Neuronal stem cell (in vitro differentiated cells): Measurements from ENCODE around the gene B3GAT1.

Experiments
- DNase-seq: peaks from one replicate; pipeline ENCODE4 v3.0.0-alpha.2; 2013; ENCODE audit warnings: low spot score
- H2AFZ ChIP-seq: one replicate; pipeline ENCODE4 v1.6.1; 2013; ENCODE audit warnings: mild to moderate bottlenecking, low read length, inconsistent platforms
- H2AK5ac ChIP-seq: 2 replicates; pipeline ENCODE4 v1.6.1; 2013; ENCODE audit warnings: low read depth, mild to moderate bottlenecking, inconsistent platforms, low read length, moderate library complexity, mixed read lengths
- H2BK120ac ChIP-seq: 2 replicates; pipeline ENCODE4 v1.6.1; 2013; ENCODE audit warnings: low read depth, mild to moderate bottlenecking, inconsistent platforms, low read length, moderate library complexity, mixed read lengths
- H2BK12ac ChIP-seq: one replicate; pipeline ENCODE4 v1.6.1; 2013; ENCODE audit warnings: low read length, inconsistent platforms
- H2BK15ac ChIP-seq: 2 replicates; pipeline ENCODE4 v1.6.1; 2013; ENCODE audit warnings: mild to moderate bottlenecking, low read length, inconsistent platforms, mixed read lengths
- H2BK5ac ChIP-seq: one replicate; pipeline ENCODE4 v1.6.1; 2013; ENCODE audit warnings: inconsistent platforms, mild to moderate bottlenecking, low read length, moderate library complexity
- H3K14ac ChIP-seq: one replicate; pipeline ENCODE4 v1.6.1; 2013; ENCODE audit warnings: low read length, inconsistent platforms
- H3K18ac ChIP-seq: 2 replicates; pipeline ENCODE4 v1.6.1; 2013; ENCODE audit warnings: low read length, inconsistent platforms
- H3K23ac ChIP-seq: 2 replicates; pipeline ENCODE4 v1.6.1; 2013; ENCODE audit warnings: low read depth, mild to moderate bottlenecking, mixed read lengths, low read length, inconsistent platforms; ENCODE audit not compliant: poor library complexity
- H3K27ac ChIP-seq: replicated peaks from 3 replicates; pipeline ENCODE4 v1.5.1; 2013; ENCODE audit warnings: low read length, inconsistent platforms
- H3K27me3 ChIP-seq, 3 experiments: 2 replicates each; pipeline ENCODE4 v1.6.1; 2013; ENCODE audit warnings: low read length in 3 of 3, mild to moderate bottlenecking in 2 of 3, inconsistent platforms in 1 of 3, low read depth in 1 of 3, mixed read lengths in 1 of 3, moderate library complexity in 1 of 3; ENCODE audit not compliant: control insufficient read depth in 3 of 3, insufficient read depth in 3 of 3
- H3K36me3 ChIP-seq, 2 donors: replicated peaks in 1 of 2; 2 replicates each; pipeline ENCODE4 v1.6.1; 2013; ENCODE audit warnings: low read length in 2 of 2; ENCODE audit not compliant: control insufficient read depth in 2 of 2, insufficient read depth in 2 of 2
- H3K4ac ChIP-seq: 2 replicates; pipeline ENCODE4 v1.6.1; 2013; ENCODE audit warnings: inconsistent platforms, mild to moderate bottlenecking, low read length, moderate library complexity
- H3K4me1 ChIP-seq, 2 donors: 1 replicate in 1 of 2; 2 replicates in 1 of 2; pipeline ENCODE4 v1.6.1; 2013; ENCODE audit warnings: low read length in 2 of 2, low read depth in 1 of 2; ENCODE audit not compliant: control insufficient read depth in 2 of 2, insufficient read depth in 1 of 2
- H3K4me2 ChIP-seq: one replicate; pipeline ENCODE4 v1.6.1; 2013; ENCODE audit warnings: mild to moderate bottlenecking, low read length, inconsistent platforms; ENCODE audit not compliant: insufficient read depth, poor library complexity, severe bottlenecking
- H3K4me3 ChIP-seq, 2 donors: 2 replicates each; pipeline ENCODE4 v1.5.1; 2013; ENCODE audit warnings: low read length in 2 of 2, mild to moderate bottlenecking in 2 of 2, inconsistent platforms in 1 of 2, moderate library complexity in 1 of 2
- H3K79me1 ChIP-seq: one replicate; pipeline ENCODE4 v1.6.1; 2013; ENCODE audit warnings: low read depth, mild to moderate bottlenecking, inconsistent platforms, low read length, moderate library complexity
- H3K9ac ChIP-seq: one replicate; pipeline ENCODE4 v1.6.1; 2013; ENCODE audit warnings: mild to moderate bottlenecking, low read depth, low read length, inconsistent platforms; ENCODE audit not compliant: poor library complexity
- H3K9me3 ChIP-seq, 2 donors: replicated peaks in 1 of 2; 2 replicates each; pipeline versions ENCODE3 to v1.6.1; 2013; ENCODE audit warnings: low read length in 2 of 2, mild to moderate bottlenecking in 2 of 2, inconsistent platforms in 1 of 2, low read depth in 1 of 2, mixed read lengths in 1 of 2, moderate library complexity in 1 of 2; ENCODE audit not compliant: control insufficient read depth in 2 of 2, insufficient read depth in 1 of 2
- H4K8ac ChIP-seq: one replicate; pipeline ENCODE4 v1.6.1; 2013; ENCODE audit warnings: low read depth, mild to moderate bottlenecking, inconsistent platforms, low read length, moderate library complexity
- H4K91ac ChIP-seq: one replicate; pipeline ENCODE4 v1.6.1; 2013; ENCODE audit warnings: low read length, low read depth, mild to moderate bottlenecking, inconsistent platforms; ENCODE audit not compliant: poor library complexity
- WGBS, 2 donors: extraction: QIAGEN DNeasy Blood & Tissue Kit; methylation state at CpG; one replicate each; pipeline ENCODE4 v1.1.7; 2013; ENCODE audit warnings: missing lambda C conversion rate in 2 of 2, mixed read lengths in 1 of 2; ENCODE audit not compliant: insufficient read length in 2 of 2, insufficient replicate concordance in 1 of 2; ENCODE audit errors: extremely low coverage in 2 of 2; 5-methylcytosine and 5-hydroxymethylcytosine counted together

B3GAT1 gene

GRCh38 chr11:134413826-134414731 is 2.0 kb upstream of the B3GAT1 start:
- H2BK5ac ChIP-seq = no peak overlapping the region
- H2BK120ac ChIP-seq = no peak overlapping the region
- H3K18ac ChIP-seq = peak overlapping the region; percentile 63
- H4K8ac ChIP-seq = peak overlapping the region; percentile 55
- no peak overlapping the region for H2BK15ac ChIP-seq
- no peak for DNase-seq
- no peak overlapping the region for H3K4ac ChIP-seq
- no peak overlapping the region for H3K27ac ChIP-seq
- peak overlapping the region in 1 of 2 donors; percentile 20 for H3K4me3 ChIP-seq
- H2AFZ ChIP-seq = no peak overlapping the region
- peaks cover 31 to 44% of the 10 kb centered on the region in 2 donors for H3K4me1 ChIP-seq
- H2BK12ac ChIP-seq = no peak overlapping the region
- H3K14ac ChIP-seq = peak overlapping the region; percentile 23
- no peaks in the 10 kb centered on the region for H3K36me3 ChIP-seq
- H3K79me1 ChIP-seq = peaks cover 13% of the 10 kb centered on the region
- H2AK5ac ChIP-seq = no peak overlapping the region
- H3K4me2 ChIP-seq = peak overlapping the region; percentile 87
- H4K91ac ChIP-seq = no peak overlapping the region
- H3K9ac ChIP-seq = peak overlapping the region; percentile 14
- no peaks in the 10 kb centered on the region for H3K9me3 ChIP-seq
- H3K23ac ChIP-seq = no peak overlapping the region
- H3K27me3 ChIP-seq = no peaks in the 10 kb centered on the region
- WGBS, 2 donors = no CpG with 5 or more reads among the region's 18 CpGs

- Histone ChIP-seq H2BK120ac (no peak overlapping the region), H3K23ac (peak overlapping the region; percentile 56), H3K9me3 (no peaks in the 10 kb centered on the region), H4K8ac (no peak overlapping the region), H2BK15ac (peak overlapping the region; percentile 40), H3K18ac (peak overlapping the region; percentile 98), H3K4me2 (peak overlapping the region; percentile 87), H3K27me3 (no peaks in the 10 kb centered on the region), H3K27ac (peak overlapping the region; percentile 23), H3K4me1 (peaks cover 31 to 44% of the 10 kb centered on the region in 2 donors), H2BK12ac (no peak overlapping the region), H3K4ac (peak overlapping the region; percentile 7), H2AK5ac (peak overlapping the region; percentile 73), H3K36me3 (no peaks in the 10 kb centered on the region), H2AFZ (peak overlapping the region; percentile 96), H3K4me3 (peak overlapping the region; percentile 70 to 88), H3K14ac (no peak overlapping the region), H4K91ac (no peak overlapping the region), H3K79me1 (peaks cover 13% of the 10 kb centered on the region), H3K9ac (peak overlapping the region; percentile 60), H2BK5ac (no peak overlapping the region)
- DNase-seq = no peak
- WGBS, 2 donors = no CpG with 5 or more reads among the region's 22 CpGs
Measured at GRCh38 chr11:134413043-134413825, 1.2 kb upstream of the B3GAT1 start.

- Histone ChIP-seq H3K9ac (peak overlapping the region; percentile 83), H3K23ac (no peak overlapping the region), H3K27me3 (no peaks in the 10 kb centered on the region), H3K18ac (peak overlapping the region; percentile 92), H3K4ac (no peak overlapping the region), H3K4me2 (peak overlapping the region; percentile 93), H3K9me3 (no peaks in the 10 kb centered on the region), H2BK120ac (no peak overlapping the region), H2BK15ac (no peak overlapping the region), H4K91ac (no peak overlapping the region), H4K8ac (no peak overlapping the region), H3K27ac (no peak overlapping the region), H2BK5ac (peak overlapping the region; percentile 15), H2BK12ac (no peak overlapping the region), H2AK5ac (peak overlapping the region; percentile 58), H2AFZ (peak overlapping the region; percentile 91), H3K4me3 (peak overlapping the region; percentile 70 to 94), H3K4me1 (peaks cover 31 to 45% of the 10 kb centered on the region in 2 donors), H3K36me3 (peaks cover 0 to 2% of the 10 kb centered on the region in 2 donors), H3K79me1 (peaks cover 13% of the 10 kb centered on the region), H3K14ac (no peak overlapping the region)
- DNase-seq = no peak
- no CpG with 5 or more reads among the region's 5 CpGs for WGBS, 2 donors
Measured at GRCh38 chr11:134410766-134411165, 1.3 kb downstream of the B3GAT1 start.
